ENCODE data around the gene PWP2. TPM values are rescaled to one million over a fixed set of nuclear protein-coding genes. Genes with fewer than 3 reads are reported as not detected.
"Not testable (repeated sequence)": the region's sequence is repeated elsewhere in the genome, so short reads cannot be mapped to it uniquely, and the experiment has no call there.

Gene PWP2
- 6.4 and 14.4 TPM in 2 replicates for total RNA-seq (2014; rRNA removed; shearing (Covaris generic))

DNA sequence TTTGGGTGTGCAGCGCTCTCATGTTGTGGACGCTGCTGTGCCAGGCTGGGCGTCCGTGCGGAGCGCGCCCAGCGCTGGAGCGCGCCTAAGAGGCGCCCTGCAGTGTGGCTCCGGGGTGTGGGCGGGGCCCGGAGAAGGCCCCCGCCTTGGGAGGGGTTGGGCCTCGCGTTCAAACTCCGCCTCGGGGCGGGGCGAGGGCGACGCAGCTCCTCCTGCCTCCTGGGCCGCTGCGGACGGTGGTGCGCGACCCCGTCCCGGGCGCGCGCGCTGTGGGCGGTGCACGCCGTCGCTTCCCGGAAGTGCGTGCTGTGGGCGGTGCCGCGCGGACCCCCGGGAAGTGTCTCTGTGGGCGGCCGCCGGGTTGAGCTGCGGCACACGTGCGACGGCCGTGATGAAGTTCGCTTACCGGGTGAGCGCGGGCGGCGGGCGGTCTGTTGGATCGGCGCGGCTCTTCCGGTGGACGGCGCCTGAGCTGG, at the start of gene PWP2:
Gene PWP2, plus strand, starts transcription at position 374 of the 476 bp plus-strand sequence. Its CDS starts 18 bp downstream, at position 392.
- not testable (repeated sequence) for DNase-seq (ENCODE audit: low read depth)

- DNase-seq (ENCODE audit: low read depth) = no peak
These were observed 49.1 kb upstream of the PWP2 start for GRCh38 chr21:44057960-44058651.

DNA sequence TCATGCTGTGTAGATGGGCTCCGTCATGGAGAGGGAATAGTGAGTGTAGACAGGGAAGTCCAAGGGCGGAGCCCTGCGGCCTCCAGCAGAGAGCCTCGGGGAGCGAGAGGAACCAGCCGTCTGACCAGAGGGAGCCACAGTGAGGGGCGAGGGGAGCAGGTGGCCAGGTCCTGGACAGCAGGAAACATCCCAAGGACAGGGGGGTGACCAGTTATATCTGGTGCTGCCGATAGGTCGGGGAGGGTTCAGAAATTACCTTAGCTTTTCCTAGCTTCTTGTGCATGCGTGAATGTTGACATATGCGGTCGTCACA, 48.6 kb upstream of the PWP2 start:
- no peak for DNase-seq (ENCODE audit: low read depth)

DNA sequence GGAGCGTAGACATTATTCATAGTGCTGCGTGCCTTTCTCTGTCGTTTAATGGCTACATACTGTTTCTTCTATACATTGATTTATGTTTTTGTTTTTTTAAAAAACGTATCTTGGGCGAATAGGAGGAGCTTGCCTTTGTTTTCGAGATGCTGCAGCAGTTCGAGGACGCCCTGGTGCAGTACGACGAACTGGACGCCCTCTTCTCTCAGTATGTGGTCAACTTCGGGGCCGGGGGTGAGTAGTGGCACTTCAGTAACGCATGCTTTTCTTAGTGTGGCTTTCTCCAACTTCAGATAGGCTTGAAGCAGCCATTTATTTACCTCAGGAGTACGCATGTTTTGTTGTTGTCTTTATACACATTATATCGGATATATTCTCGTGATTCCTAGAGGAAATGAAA, 48.2 kb upstream of the PWP2 start:
- DNase-seq (ENCODE audit: low read depth) = no peak

GRCh38 chr21:44059710-44060109, 47.5 kb upstream of the PWP2 start:
- DNase-seq (ENCODE audit: low read depth) = peak; percentile 17

DNA sequence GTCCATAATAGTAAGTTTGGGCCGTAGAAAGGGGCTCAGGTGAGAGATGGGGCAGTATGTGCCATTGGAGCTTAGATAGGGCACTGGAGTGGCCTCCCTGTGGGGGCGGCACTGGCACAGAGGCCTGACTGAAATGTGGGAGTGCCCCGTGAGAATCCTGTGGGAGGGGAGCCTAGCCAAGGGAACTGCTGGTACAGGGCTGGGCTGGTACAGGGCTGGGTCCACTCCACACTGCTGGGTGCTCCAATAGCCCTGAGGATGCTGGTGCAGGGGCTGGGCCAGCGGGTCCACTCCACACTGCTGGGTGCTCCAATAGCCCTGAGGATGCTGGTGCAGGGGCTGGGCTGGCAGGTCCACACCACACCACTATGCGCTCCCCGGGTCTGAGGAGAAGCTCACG, 44.8 kb upstream of the PWP2 start:
- DNase-seq (ENCODE audit: low read depth) = no peak

- DNase-seq (ENCODE audit: low read depth) = no peak
These were observed 43.9 kb upstream of the PWP2 start for GRCh38 chr21:44063151-44063912.

DNA sequence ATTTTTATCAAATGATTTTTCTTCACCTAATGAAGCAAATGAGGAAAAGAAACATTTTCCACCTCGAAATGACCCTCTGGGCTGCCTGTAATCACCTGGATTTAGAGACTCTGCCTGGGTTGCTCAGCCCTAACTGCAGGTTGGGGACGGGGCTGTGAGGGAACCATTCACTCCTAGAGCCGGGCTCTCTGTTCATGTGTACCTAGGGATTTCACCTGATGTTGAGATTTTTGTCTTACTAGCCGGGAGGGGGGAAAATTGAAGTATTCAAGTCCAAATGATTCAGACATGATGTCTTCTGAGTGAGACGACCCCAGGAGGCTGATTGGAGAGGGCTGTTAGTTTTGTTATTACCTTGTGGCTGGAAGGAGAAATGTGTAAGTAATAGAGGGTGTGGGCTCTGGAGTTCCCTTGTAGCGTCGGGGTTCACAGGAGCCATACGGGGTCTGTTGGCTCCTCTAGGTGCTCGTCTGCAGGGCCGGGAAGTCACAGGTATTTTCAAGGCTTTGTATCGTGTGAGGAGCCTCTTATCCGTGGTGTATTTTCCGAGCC, 42.3 kb upstream of the PWP2 start:
- DNase-seq (ENCODE audit: low read depth) = no peak

DNA sequence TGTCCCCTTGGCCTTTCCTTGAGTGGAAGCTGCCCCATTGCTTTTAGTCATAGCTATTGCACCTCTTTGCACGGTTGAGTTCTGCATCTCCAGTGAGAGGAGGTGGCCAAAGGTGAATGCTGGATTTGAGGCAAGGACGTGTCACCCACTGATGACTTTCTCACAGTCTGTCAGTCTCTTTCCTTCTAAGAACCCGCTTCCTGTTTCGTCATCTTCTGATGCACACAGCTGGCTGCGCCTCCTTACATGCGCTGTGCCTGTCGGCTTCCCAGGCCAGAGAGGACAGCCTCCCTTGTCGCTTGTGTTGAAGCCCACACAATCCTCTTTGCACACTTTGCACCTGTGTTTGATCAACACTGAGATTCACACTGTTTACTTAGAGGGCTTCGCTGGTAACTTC, 41.8 kb upstream of the PWP2 start:
- no peak for DNase-seq (ENCODE audit: low read depth)

GRCh38 chr21:44066116-44066515, 41.1 kb upstream of the PWP2 start:
- no peak for DNase-seq (ENCODE audit: low read depth)

DNA sequence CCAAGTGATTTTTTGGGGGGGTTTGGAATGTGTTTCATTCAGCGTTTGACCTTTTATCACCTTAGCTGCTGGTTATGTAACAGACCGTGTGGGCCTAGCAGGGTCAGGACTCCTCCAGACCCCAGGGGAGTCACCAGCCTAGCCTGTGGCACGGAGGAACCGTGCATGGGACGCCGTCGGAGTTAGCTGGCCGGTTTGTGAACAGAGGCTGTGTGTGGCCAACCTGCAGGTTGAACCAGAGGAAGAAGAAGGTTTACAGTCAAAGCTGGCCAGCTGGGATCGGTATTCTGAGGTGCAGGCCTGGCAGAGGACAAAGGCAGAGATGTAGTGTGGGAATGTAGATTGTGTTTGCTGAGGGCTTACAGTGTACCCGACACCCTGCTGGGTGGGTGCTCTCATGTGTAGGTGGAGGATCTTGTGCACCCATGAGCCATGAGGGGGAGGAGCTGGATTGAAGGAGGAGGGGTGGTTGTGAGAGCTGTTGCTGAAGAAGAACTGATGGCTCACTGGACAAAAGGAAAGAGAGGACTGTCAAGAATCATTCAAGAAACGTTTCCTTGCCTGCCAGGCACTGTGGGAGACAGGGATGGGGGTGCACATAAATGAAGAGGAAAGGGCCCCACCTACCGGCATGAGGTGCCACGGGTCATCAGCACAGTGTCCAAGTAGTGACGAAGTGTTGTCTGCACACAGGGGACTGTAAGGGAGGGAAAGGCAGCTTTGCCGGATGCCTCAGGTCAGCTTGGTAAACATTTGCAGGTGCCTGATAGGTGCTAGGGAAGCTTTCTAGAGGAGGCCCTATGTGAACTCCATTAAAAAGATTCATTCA, 40.0 kb upstream of the PWP2 start:
- DNase-seq (ENCODE audit: low read depth) = no peak

DNA sequence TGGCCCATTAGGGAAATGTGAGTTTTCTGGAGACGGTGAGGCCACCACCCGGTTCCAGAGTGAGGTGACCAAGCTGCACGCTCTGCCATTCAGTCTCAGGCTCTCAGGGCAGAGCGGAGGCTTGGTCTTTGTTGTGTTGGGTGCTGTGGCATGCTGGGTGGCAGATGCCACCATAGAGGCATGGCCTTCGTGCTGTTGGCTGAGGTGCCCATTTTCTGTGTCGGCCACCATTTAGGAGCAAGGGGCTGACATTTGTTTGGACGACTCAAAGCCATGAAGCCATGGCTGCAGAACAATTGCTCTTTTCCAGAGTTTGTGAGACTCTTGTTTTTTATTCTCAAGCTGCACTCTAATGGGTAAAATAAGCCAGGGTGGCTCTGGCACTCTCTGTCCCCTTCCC, 36.8 kb upstream of the PWP2 start:
- DNase-seq (ENCODE audit: low read depth) = no peak

GRCh38 chr21:44071359-44072104, 35.7 kb upstream of the PWP2 start:
- no peak for DNase-seq (ENCODE audit: low read depth)

GRCh38 chr21:44072111-44072510, 35.1 kb upstream of the PWP2 start:
- no peak for DNase-seq (ENCODE audit: low read depth)

GRCh38 chr21:44074315-44074958, 32.8 kb upstream of the PWP2 start:
- no peak for DNase-seq (ENCODE audit: low read depth)

DNA sequence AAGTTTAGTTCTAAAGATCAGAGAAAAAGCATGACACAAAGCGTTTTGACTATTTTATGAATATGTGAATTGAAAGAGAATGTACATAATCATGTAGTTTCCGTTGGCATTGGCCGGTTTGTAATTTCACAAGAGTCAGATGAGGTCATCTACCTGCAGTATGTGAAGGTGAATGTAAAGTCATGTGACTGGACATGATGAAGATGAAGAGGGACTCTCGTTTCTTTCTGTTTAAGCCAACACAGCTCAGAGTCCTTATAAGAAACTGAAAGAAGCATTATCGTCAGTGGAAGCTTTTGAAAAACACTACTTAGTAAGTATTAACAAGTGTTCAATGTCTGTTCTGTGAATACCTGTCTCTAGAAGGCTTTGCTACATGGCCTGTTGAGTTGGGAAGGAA, 30.9 kb upstream of the PWP2 start:
- DNase-seq (ENCODE audit: low read depth) = no peak

- no peak for DNase-seq (ENCODE audit: low read depth)
These were observed 28.7 kb upstream of the PWP2 start for GRCh38 chr21:44078411-44078981.

GRCh38 chr21:44079446-44079845, 27.8 kb upstream of the PWP2 start:
- DNase-seq (ENCODE audit: low read depth) = no peak

- no peak for DNase-seq (ENCODE audit: low read depth)
These were observed 27.4 kb upstream of the PWP2 start for GRCh38 chr21:44079846-44080245.

- DNase-seq (ENCODE audit: low read depth) = no peak
These were observed 24.4 kb upstream of the PWP2 start for GRCh38 chr21:44082648-44083440.
